EL (cell line): ENCODE results near the gene KLHL17.
"Not testable (repeated sequence)": the region's sequence is repeated elsewhere in the genome, so short reads cannot be mapped to it uniquely, and the experiment has no call there.

ENCODE experiments used
- DNase-seq: peaks from one replicate; pipeline ENCODE4 v3.0.0-alpha.2; 2016

KLHL17 gene

DNA sequence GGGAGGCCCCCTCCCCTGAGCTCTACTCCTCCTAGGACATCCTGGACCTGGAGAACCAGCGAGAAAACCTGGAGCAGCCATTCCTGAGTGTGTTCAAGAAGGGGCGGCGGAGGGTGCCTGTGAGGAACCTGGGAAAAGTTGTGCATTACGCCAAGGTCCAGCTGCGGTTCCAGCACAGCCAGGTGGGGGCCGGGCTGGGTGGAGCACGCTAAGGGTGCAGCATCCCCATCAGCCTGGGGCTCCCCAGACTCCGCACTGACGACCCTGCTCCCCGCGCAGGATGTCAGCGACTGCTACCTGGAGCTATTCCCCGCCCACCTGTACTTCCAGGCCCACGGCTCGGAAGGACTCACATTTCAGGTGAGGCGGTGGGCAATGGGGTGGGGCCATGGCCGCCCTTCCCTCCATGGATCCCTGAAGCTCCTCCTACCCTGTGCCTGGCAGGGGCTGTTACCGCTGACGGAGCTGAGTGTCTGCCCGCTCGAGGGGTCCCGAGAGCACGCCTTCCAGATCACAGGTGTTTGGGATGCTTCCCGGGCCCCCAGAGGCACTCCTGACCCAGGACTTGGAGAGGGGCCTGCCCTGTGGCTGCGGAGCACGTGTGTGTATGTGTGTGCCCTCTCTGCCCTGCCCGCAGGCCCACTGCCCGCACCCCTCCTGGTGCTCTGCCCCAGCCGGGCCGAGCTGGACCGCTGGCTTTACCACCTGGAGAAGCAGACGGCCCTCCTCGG is 10.0 kb downstream of the KLHL17 start:
- no peak for DNase-seq

DNA sequence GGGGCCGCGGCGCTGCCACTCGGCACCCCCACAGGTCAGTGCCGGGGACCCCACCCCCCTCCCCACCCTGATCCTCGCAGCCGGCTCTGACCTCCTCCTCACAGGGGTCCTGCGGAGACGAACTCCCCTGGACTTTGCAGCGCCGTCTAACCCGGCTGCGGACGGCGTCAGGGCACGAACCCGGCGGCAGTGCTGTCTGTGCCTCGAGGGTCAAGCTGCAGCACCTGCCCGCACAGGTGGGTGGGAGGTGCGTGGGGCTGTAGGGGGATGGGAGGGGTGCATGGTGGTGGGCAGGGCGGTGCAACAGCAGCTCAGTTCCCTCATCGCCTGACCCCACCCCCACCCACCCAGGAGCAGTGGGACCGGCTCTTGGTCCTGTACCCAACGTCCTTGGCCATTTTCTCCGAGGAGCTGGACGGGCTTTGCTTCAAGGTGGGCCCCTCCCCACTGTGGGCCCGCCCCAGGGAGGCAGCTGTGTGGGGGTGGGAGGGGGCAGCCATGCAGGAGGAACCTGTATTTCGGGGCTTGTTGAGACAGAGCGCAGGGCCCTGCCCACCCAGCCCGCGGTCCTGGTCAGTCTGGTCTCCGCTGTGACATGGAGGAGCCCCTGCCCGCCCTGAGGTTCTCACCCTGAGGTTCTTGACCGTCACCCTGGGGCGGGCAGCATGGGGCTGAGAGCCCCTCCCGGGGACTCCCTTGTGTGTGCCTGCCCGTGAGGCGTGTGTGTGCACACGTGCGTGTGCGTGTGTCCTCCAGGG is 10.8 kb downstream of the KLHL17 start:
- DNase-seq: no peak

DNA sequence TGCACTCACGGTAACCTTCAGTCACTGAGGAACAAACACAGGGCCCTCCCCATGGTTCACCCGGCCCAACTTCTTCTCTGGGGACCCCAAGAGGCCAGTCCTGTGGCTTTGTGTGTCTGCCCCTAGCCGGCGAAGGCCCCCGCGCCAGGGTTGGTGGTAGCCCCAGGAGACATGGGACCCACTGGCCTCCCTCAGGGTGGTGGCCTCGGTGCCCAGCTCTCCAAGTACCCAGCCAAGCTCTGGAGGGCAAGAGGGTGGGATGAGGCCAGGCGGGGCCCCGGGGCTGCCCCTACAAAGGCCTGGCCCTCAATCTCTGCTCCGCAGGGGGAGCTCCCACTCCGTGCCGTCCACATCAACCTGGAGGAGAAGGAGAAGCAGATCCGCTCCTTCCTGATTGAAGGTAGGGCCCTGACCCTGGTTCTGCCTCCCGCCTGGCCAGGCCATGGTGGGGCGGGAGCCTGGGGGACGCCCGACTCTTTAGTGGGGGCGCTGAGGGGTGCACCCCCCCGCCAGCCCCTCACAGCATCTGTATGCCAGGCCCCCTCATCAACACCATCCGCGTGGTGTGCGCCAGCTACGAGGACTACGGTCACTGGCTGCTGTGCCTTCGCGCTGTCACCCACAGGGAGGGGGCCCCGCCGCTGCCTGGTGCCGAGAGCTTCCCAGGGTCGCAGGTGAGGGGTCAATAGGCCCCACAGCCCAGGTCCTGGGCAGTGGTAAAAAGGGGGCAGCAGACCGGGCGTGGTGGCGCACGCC is 11.5 kb downstream of the KLHL17 start:
- DNase-seq: no peak

DNA sequence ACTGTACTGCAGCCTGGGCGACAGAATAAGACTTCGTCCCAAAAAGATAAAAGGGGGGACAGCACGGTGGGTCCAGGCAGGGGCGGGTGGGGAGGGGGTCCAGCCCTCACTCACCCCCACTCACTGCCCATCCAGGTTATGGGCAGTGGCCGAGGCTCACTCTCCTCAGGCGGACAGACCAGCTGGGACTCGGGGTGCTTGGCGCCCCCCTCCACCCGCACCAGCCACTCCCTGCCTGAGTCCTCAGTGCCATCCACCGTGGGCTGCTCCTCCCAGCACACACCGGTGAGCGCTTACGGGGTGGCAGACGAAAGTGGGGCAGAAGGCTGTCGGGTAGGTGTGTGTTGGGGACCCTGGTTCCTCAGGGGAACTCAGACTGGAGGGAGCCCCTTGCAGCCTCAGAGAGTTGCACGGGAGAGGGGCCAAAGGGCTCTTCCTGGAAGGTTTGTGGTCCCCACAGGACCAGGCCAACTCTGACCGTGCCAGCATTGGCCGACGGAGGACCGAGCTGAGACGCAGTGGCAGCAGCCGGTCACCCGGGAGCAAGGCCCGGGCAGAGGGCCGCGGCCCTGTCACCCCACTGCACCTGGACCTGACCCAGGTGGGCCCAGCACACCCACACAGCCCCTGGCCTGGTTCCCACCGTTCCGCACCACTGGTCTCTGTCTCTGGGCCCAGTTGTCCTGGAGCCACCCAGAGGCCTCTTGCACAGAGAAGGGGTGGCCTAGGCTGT is 12.5 kb downstream of the KLHL17 start:
- DNase-seq: no peak

DNA sequence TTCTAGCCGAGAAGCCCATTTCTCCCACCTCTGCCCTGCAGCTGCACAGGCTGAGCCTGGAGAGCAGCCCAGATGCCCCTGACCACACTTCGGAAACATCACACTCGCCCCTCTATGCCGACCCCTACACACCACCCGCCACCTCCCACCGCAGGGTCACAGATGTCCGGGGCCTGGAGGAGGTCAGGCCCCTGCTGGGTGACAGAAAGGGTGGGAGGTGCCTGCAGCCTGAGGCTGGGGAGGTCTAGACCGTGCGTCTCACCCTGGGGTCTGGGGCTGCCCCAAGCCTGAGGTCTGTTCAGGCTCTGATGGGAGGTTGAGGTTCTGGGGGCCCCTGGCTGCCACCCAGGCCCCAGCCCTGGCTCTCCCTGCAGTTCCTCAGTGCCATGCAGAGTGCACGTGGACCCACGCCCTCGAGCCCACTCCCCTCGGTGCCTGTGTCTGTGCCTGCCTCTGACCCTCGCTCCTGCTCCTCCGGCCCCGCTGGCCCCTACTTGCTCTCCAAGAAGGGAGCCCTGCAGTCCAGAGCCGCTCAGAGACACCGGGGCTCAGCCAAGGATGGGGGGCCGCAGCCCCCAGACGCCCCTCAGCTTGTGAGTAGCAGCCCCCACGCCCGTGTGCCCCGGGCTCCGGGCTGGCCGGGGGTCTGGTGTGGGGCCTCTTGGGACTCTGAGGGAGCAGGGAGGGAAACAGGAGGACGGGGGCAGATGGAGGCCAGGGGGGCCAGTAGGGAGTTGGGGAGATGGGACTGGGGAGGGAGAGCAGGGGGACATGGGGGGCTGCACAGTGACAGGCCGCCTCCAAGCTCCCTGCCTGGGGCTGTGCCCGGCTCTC is 13.3 kb downstream of the KLHL17 start:
- DNase-seq: no peak

DNA sequence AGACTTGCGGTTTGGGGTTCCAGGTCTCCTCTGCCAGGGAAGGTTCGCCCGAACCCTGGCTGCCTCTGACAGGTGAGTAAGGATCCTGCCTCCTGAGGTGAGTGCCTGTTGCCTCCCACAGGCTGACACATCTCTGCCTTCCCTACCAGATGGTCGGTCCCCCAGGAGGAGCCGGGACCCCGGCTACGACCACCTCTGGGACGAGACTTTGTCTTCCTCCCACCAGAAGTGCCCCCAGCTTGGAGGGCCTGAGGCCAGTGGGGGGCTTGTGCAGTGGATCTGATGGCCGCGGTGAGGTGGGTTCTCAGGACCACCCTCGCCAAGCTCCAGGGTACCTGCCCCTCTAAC is 13.9 kb downstream of the KLHL17 start:
- DNase-seq: no peak

DNA sequence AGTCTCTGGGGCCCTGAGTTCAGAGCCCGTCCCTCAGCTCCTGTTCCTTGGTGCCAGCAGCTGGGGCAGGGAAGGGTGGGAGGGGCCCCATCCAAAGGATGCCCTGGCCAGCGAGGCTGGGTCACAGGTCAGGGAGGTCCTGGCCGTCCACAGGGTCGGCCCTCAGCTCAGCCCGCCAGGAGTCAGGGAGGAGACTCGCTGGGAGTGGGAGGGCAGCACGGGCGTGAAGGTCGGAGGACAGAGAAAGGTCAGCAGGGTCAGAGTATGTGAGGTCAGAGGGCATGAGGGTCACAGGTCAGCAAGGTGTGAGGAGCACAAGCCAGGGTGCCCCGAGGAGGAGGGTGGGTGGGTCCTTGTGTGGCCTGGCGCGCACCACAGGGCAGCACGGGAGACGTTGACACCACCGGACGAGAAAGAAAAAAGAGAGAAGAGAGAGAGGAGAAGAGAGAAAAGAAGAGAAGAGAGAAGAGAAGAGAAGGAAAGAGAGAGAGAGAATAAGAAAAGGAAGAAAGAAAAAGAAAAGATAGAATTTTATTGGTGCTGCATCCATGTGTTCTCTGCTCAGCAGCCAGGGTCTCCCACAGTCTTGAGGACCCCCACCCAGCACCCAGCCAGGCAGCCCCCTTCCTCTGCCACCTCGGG is 14.4 kb downstream of the KLHL17 start:
- no peak for DNase-seq

DNA sequence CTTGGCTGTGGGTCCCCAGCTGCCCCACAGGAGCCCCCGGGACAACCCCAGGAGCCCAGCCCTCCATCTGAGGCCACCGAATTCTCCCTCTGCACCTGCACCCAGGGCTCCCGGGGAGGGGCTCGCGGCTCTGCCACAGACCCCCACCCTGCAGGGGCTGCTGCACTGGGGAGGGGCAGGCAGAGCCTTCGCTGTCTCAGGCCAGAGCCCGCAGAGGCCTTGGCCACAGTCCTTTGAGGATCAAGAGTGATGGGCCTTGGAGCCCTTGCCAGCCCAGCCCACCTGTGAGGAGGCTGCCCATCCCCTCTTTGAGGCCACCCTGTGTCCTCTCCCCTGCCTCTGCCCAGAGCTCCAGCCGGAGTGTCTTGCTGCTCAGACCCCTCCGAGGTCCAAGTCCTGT is 15.0 kb downstream of the KLHL17 start:
- no peak for DNase-seq

DNA sequence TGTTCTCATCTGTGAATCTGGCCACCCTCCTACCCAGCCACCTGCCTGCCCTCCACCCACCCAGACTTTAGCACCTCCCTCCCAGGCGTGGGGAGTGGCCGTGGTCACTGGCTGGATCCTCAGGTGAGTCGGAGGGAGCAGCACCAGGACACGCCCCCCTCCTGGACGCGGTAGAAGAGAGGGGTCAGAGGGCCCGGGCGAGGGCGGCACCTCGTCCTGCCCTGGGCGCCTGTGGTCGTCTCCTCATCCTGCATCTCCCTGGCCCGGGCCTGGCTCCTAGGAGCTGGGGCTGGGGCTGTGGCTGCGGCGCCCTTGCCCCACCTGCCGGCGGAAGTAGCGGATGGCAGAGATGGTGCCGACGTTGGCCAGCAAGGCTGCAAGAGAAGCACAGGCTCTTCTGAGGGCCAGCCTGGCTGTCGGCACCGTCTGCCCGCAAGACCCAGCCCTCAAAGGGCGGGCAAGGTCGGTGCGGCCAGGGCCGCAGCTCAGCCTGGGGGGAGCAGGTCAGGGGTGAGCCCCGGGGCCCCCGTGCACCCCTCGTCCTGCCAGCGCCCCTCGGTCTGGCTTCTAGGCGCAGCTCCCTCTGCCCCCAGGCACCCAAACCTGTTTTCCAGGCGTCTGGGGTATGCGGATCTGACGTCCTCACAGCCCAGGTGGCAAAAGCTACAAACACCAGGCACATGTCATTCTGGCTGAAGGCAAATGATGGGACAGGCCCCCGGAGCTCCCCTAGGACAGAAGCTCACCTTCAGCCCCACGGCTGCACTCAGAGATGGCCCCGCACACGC is 15.7 kb downstream of the KLHL17 start:
- peak; percentile 78 for DNase-seq

DNA sequence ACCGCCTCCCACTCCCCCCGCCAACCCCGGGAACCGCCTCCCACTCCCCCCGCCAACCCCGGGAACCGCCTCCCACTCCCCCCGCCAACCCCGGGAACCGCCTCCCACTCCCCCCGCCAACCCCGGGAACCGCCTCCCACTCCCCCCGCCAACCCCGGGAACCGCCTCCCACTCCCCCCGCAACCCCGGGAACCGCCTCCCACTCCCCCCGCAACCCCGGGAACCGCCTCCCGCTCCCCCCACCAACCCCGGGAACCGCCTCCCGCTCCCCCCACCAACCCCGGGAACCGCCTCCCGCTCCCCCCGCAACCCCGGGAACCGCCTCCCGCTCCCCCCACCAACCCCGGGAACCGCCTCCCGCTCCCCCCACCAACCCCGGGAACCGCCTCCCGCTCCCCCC is 16.4 kb downstream of the KLHL17 start:
- DNase-seq: not testable (repeated sequence)

DNA sequence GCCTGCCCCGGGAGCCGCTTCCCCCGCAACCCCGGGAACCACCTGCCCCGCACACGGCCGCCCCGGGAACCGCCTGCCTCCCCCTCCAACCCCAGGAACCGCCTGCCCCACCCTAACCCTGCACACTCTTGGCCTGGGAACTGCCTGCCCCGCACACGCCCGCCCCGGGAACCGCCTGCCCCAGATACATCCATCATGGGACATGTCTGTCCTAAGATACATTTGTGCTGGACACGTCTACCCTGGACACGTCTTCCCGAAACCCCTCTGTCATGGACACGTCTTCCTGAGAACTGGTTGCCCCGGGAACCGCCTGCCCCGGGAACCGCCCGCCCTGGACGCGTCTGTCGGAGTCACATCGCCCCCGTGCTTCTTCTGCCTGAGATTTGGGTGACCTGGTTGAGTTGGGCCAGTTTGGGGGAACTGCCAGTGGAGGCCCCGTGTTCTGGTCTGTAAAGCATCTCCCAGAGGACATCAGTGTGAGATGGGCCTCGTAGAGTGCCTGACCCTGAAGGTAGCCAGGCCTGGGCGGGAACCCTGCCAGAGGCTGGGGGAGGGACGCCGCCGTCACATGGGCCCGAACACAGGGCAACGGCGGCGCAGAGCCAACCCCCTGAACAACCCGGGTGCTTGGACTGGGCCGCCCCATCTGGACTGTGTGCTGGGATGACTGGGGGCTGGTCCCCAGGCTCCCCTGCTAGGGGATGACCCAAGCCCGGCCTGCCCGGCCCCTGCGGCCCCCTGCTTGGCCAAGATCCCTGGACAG is 17.9 kb downstream of the KLHL17 start:
- DNase-seq: no peak

DNA sequence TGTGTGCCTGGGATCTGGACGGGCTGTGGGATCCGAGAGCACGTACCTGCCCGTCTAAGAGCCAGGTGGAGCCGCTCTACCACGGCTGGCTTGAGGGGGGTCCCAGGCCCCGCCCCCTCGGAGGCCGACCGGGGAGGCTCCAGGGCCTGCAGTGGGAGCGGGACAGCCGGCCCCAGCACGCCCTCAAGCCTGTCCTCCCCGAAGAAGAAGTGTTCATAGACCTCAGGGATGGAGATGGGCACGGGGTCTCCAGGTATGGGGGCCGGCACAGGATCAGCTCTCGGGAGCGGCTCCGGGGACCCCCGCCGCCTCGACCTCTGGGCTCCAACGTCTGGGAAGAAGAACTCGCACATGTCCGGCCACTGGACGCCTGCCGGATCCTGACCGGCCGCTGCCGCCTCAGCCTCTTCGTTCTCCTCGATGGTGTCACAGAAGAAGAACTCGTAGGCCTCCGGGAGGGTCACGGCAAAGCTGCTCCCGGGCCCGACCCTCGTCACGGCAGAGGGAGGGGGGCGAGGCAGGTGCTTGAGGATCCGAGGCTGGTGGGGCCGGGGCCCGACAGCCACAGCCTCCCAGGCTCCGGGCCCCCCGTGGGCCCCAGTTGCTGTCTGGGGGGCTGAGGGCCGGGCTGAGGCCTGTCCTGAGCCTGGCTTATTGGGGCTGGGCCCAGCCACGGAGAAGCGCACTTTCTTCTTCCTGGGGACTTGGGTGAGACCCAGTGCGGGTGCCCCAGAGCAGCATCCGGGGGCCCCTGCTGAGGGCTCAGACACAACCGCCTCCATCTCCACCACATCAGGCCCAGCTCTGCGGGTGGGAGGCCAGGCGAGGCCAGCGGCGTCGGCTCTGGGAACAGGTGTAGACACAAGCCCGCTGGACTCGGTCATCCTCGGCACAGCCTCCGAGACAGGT is 18.7 kb downstream of the KLHL17 start:
- no peak for DNase-seq

DNA sequence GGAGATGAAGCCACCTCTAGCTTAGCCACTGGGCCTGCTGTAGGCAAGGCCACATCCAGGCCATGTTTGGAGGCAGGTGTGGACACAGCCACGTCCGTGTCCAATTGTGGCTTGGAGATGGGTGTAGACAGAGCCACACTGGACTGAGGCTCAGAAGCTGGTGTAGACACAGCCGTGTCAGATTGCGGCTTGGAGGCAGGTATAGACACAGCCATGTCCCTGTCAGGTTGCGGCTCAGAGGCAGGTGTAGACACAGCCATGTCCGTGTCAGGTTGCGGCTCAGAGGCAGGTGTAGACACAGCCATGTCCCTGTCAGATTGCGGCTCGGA is 19.3 kb downstream of the KLHL17 start:
- DNase-seq: no peak

DNA sequence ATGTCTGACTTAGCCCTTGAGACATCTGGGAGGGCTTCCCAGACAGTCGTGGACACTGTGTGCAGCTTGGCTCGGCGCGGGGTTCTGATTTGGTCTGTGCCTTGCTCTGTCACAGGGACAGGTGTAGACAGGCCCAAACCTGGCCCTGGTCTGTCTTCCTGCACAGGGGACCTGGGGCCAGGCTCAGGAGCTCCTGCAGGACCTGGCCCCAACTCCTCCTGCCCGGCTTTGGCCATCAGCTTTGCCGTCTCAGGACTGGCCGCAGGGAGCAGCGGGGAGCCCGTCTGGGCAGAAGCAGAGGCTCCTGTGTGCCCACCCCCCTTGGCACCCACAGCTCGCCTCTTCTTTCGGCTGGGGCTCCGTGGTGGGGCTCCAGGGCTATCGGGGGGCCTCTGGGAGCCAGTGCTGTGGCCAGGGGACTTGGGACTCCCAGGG is 19.8 kb downstream of the KLHL17 start:
- DNase-seq: no peak

DNA sequence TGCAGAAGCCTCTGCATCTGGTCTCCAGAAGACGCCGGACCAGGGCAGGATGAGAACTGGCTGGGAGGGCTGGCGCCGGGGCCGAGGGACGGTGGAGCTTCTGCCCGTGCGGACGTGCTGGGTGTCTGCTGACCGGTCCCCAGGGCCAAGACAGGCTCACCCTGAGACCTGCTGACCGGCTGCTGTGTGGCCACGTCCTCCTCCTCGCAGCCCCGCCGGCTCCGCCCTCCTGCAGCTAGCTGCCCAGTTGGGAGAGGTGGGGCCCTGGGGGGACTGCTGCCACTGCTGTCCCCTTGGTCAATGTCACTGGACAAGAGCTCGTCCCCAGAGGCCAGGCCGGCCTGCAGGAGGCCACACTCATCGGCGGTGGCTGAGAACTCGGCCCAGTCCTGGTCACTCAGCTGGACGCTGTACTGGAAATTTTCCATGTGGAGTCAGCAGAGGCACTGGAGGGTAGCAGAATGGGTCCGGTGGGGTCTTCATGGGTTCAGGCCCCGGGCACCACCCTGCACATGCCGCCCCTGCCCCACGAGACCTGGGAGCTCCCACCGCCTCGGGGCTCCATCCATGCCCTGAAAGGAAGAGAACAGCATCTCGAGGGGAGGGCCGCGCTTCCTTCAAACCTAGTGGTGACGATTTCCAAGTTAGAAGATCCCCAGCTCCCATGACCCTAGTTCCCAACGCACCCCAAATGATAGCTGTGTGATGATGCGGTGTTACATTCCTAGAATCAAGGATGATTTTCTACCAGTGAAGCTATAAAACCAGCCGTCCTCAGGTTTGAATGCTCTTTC is 20.4 kb downstream of the KLHL17 start:
- DNase-seq: no peak

DNA sequence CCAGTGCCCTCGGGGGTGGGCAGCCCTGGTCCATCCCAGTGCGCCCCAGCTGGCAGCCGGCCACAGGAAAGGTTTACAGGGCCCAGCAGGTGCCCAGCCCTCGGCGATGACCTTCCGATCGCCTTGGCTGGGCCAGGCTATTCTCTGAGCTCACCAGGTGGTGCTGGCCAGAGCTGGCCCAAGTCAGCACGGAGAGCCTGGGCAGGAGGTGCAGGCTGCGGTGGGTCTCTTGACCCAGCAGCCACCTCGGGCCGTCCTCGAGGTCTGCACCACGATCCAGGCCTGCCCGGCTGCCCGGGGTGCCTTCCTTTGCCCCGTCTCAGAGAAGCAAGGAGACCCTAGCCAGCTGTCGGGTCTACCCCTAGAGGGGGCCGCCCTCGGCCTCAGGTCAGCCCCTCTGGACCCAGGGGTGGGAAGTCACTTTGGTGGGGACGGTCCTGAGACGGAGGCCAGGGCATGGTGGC is 21.1 kb downstream of the KLHL17 start:
- no peak for DNase-seq

DNA sequence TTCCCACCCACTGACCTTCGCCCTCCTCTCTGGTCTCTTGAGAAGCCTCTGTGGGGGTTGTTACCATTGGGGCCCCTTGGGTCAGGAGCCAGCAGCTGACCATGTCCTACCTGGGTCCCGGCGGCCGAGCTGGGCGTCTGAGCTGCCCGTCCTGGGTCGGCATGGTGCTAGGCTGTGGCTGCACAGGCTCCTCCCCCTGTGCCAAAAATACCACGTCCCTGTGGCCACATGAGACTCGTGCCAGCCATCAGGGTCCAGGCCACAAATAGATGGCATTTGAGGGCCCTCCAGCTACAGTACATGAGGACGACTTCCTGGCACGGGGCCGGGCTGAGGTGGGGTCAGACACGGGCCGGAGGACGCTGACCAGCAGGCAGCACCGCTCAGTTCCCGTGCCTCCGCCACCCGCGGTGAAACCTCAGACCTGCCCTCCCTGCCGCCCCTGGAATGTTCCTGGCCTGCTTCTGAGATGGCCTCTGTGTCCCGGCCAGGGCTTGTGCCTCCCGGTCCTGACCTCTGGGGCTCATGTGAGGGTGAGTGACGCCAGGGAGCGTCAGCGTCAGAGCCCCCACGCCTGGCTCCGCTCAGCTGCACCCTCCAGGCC is 21.7 kb downstream of the KLHL17 start, which contains the start of gene PERM1:
PERM1 (minus strand) TSS at position 139 of the 604 bp plus-strand sequence. CDS start 1,064 bp downstream, outside the sequence.
- DNase-seq: no peak
